Measurements from ENCODE around the gene MYOCOS.

- no peak for TF ChIP-seq CTCF (IDR thresholded peaks at IDR 0.05 in 2 of 3, conservative IDR thresholded peaks at IDR 0.05 in 1 of 3; ENCODE audit: borderline replicate concordance in 1 of 3, insufficient read depth in 1 of 3, low read depth in 2 of 3, low read length in 2 of 3)
- TF ChIP-seq CBX3 (IDR thresholded peaks at IDR 0.05; ENCODE audit: low read depth), result no peak
- TF ChIP-seq POLR2A (IDR thresholded peaks at IDR 0.05; ENCODE audit: borderline replicate concordance, extremely low read depth, insufficient read depth, insufficient read length), result no peak
These were observed 20.2 kb downstream of the MYOCOS start for GRCh38 chr1:171642197-171642596.
